A549 (cell line): ENCODE data around the gene ADAMTS20. TPM values are rescaled to one million over a fixed set of nuclear protein-coding genes. Genes with fewer than 3 reads are reported as not detected.

ENCODE experiments used
- ATAC-seq, 2 experiments: fragments of 200-7000 bp in 1 of 2; fragments of >200 bp in 1 of 2; cut with Nextera tagmentation in 1 of 2; cut with Tn5 transposase in 1 of 2; 3 replicates each; pipeline versions ENCODE4 v1.8.0 to v1.9.1; 2018 to 2020; ENCODE audit warnings: mild to moderate bottlenecking in 1 of 2, moderate library complexity in 1 of 2
- CTCF ChIA-PET: fragments of 300-600 bp; sonication (Branson Sonifier 250); formaldehyde crosslinking; extraction: SDS; loops from one replicate; lab custom pipeline; 2021; ENCODE audit warnings: antibody characterized with exemption, inconsistent platforms; lab: Yijun Ruan, JAX
- POLR2A ChIA-PET: fragments of 350-600 bp; formaldehyde crosslinking; extraction: SDS; loops from one replicate; lab custom pipeline; 2021; ENCODE audit warnings: antibody characterized with exemption, inconsistent platforms; lab: Yijun Ruan, JAX
- DNase-seq, 2 experiments: peaks; one replicate each; pipeline versions ENCODE4 v3.0.0 to v3.0.0-alpha.2; 2011 to 2016; ENCODE audit warnings: low read depth in 1 of 2, low spot score in 1 of 2
- FAIRE-seq: peaks from 2 replicates; lab custom pipeline; 2011; peaks lifted over from hg19 to GRCh38; lab: Jason Lieb, UNC
- H3K27ac ChIP-seq, 2 experiments: fragments of >200 bp; sonication (Bioruptor Twin); formaldehyde crosslinking; 3 replicates each; pipeline ENCODE4 v1.5.1; 2016 to 2017
- H3K4me1 ChIP-seq: fragments of >200 bp; sonication (Bioruptor Twin); formaldehyde crosslinking; 3 replicates; pipeline ENCODE4 v1.6.1; 2016
- H3K4me2 ChIP-seq: fragments of >200 bp; sonication (Bioruptor Twin); formaldehyde crosslinking; 3 replicates; pipeline ENCODE4 v1.6.1; 2016
- H3K4me3 ChIP-seq: fragments of >200 bp; sonication (Bioruptor Twin); formaldehyde crosslinking; 3 replicates; pipeline ENCODE4 v1.5.1; 2016
- H3K9me3 ChIP-seq: fragments of >200 bp; sonication (Bioruptor Twin); formaldehyde crosslinking; 3 replicates; pipeline ENCODE4 v1.6.1; 2016
- BHLHE40 ChIP-seq: IDR thresholded peaks from 2 replicates; pipeline ENCODE4 v1.6.1; 2012; ENCODE audit warnings: low read depth, low read length, inconsistent platforms
- CBX8 ChIP-seq: fragments of 200-600 bp; sonication (generic); IDR thresholded peaks from 2 replicates; pipeline ENCODE4 v1.6.1; 2016
- CHD2 ChIP-seq: fragments of 150-350 bp; IDR thresholded peaks from 2 replicates; pipeline ENCODE4 v1.6.1; 2014; ENCODE audit warnings: low read length; ENCODE audit not compliant: partially characterized antibody
- CHD4 ChIP-seq: fragments of 200-600 bp; sonication (generic); IDR thresholded peaks from 2 replicates; pipeline ENCODE4 v1.6.1; 2016; ENCODE audit warnings: antibody characterized with exemption, mild to moderate bottlenecking, borderline replicate concordance
- EHMT2 ChIP-seq: fragments of 200-600 bp; sonication (generic); IDR thresholded peaks from 2 replicates; pipeline ENCODE4 v1.6.1; 2016; ENCODE audit warnings: antibody characterized with exemption, low read depth, mild to moderate bottlenecking, moderate library complexity
- EP300 ChIP-seq, 2 experiments: fragments of >200 bp; sonication (Bioruptor Twin); formaldehyde crosslinking; IDR thresholded peaks; 2 replicates in 1 of 2; 3 replicates in 1 of 2; pipeline ENCODE4 v1.6.1; 2016 to 2017
- ESRRA ChIP-seq: fragments of 150-350 bp; IDR thresholded peaks from 2 replicates; pipeline ENCODE4 v1.6.1; 2014; ENCODE audit warnings: mild to moderate bottlenecking, low read length, borderline replicate concordance
- HOXB13 ChIP-seq: fragments of 250-450 bp; sonication (Bioruptor Pico); IDR thresholded peaks from 2 replicates; pipeline ENCODE4 v1.5.0; 2020; ENCODE audit warnings: low read depth, mild to moderate bottlenecking, moderate library complexity
- JUN ChIP-seq, 2 experiments: fragments of >200 bp; sonication (Bioruptor Twin); formaldehyde crosslinking; IDR thresholded peaks; 2 replicates in 1 of 2; 3 replicates in 1 of 2; pipeline ENCODE4 v1.6.1; 2016 to 2017
- KDM1A ChIP-seq: fragments of 200-600 bp; sonication (generic); IDR thresholded peaks from 2 replicates; pipeline ENCODE4 v1.6.1; 2016; ENCODE audit warnings: low read depth, mild to moderate bottlenecking
- MAFK ChIP-seq: fragments of 450-650 bp; IDR thresholded peaks from 2 replicates; pipeline ENCODE4 v1.6.1; 2014; ENCODE audit not compliant: partially characterized antibody
- PHF8 ChIP-seq: fragments of 200-600 bp; sonication (generic); IDR thresholded peaks from 2 replicates; pipeline ENCODE4 v1.6.1; 2016; ENCODE audit warnings: low read depth, mild to moderate bottlenecking, antibody characterized with exemption, moderate library complexity, borderline replicate concordance
- POLR2A ChIP-seq: IDR thresholded peaks from 2 replicates; pipeline ENCODE4 v1.6.1; 2012; ENCODE audit warnings: mild to moderate bottlenecking, low read length
- POLR2AphosphoS2 ChIP-seq: conservative IDR thresholded peaks from 2 replicates; pipeline ENCODE4 v1.6.1; 2012; ENCODE audit warnings: low read length, improper control_type of control experiment, inconsistent platforms
- RARB ChIP-seq: fragments of 250-450 bp; sonication (Bioruptor Pico); IDR thresholded peaks from 2 replicates; pipeline ENCODE4 v1.8.0; 2021; ENCODE audit warnings: mild to moderate bottlenecking, moderate library complexity
- RNF2 ChIP-seq: fragments of 200-600 bp; sonication (generic); IDR thresholded peaks from 2 replicates; pipeline ENCODE4 v1.6.1; 2016; ENCODE audit warnings: low read depth, mild to moderate bottlenecking, antibody characterized with exemption, moderate library complexity, borderline replicate concordance
- TFCP2L1 ChIP-seq: fragments of 250-450 bp; sonication (Bioruptor Pico); IDR thresholded peaks from 2 replicates; pipeline ENCODE4 v1.5.0; 2021; ENCODE audit warnings: mild to moderate bottlenecking
- ZSCAN20 ChIP-seq: fragments of 250-450 bp; sonication (Bioruptor Pico); IDR thresholded peaks from 2 replicates; pipeline ENCODE4 v1.8.0; 2022; ENCODE audit warnings: mild to moderate bottlenecking, moderate library complexity
- WGBS: methylation state at CpG from one replicate; pipeline ENCODE4 v1.1.6; 2017; ENCODE audit errors: missing lambda C conversion rate; 5-methylcytosine and 5-hydroxymethylcytosine counted together
- polyA plus RNA-seq, 4 experiments: library from polyadenylated mRNA; depleted of rRNA in 3 of 4; stranded (reverse); fragments of >200 nt; fragmentation: RNase III in 1 of 4; extraction: RNeasy Plus Mini Kit Qiagen cat#74134 plus additional on column Dnase treatment in 1 of 4; gene quantifications; 2 replicates in 3 of 4; 3 replicates in 1 of 4; pipeline ENCODE4 v1.2.3, GENCODE V29; 2011 to 2017
- TF ChIP-seq, protein P1 (sequence below): fragments of 250-450 bp; sonication (Bioruptor Pico); IDR thresholded peaks from 2 replicates; pipeline ENCODE4 v1.5.0; 2021; ENCODE audit warnings: mild to moderate bottlenecking, moderate library complexity, borderline replicate concordance
- TF ChIP-seq, protein P2 (sequence below): fragments of 200-600 bp; sonication (generic); IDR thresholded peaks from 2 replicates; pipeline ENCODE4 v1.6.1; 2016; ENCODE audit warnings: antibody characterized with exemption, mild to moderate bottlenecking, moderate library complexity
- TF ChIP-seq, protein P3 (sequence below): IDR thresholded peaks from 2 replicates; pipeline ENCODE4 v1.6.1; 2012
- TF ChIP-seq, protein P4 (sequence below): fragments of >200 bp; sonication (Bioruptor Twin); formaldehyde crosslinking; IDR thresholded peaks from 3 replicates; pipeline ENCODE4 v1.5.1; 2016
- TF ChIP-seq, protein P5 (sequence below): fragments of 450-650 bp; IDR thresholded peaks from 2 replicates; pipeline ENCODE4 v1.6.1; 2014; ENCODE audit warnings: antibody characterized with exemption

ADAMTS20 gene
- polyA plus RNA-seq, 2 of the 4 experiments (the other 2 are of a cell fraction), result not detected

DNA sequence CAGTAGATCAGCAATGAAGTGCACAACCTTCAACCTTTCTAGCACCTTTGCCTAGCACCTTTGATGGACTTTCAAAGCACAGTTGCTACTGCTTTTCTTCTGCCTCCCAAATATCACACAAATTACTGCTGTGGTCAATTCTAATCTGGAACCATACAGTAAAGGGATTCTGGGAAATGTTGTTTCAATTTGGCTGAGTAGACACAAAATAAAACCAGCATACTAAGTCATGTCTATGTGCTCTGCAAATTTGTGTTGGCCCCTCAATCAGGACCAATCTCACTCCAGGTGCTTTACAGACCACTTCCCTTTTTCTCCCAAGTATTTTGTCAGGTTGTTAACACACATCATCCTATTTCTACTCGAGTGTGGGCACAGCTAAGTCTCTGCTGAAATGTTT, 38.3 kb upstream of the ADAMTS20 start:
- Histone ChIP-seq H3K9me3 (no peaks in the 10 kb centered on the region), H3K27ac (no peak overlapping the region), H3K4me3 (no peak overlapping the region), H3K4me2 (no peak overlapping the region), H3K4me1 (no peaks in the 10 kb centered on the region)
- FAIRE-seq (no peak), DNase-seq (no peak), ATAC-seq (no peak)
- TF ChIP-seq TFCP2L1 (CRISPR knock-in tag) (no peak), POLR2AphosphoS2 (no peak), POLR2A (no peak), KDM1A (no peak), BHLHE40 (no peak), MAFK (peak; percentile 57), PHF8 (no peak)
- POLR2A ChIA-PET, result no interaction called here
- 0% methylated on average over 1 of the region's 1 CpG for WGBS
- CTCF ChIA-PET, result interaction anchor here (0.8 kb wide), 1 partner anchor 84 kb away, joined by 3 read pairs; no protein-coding TSS in a partner anchor

DNA sequence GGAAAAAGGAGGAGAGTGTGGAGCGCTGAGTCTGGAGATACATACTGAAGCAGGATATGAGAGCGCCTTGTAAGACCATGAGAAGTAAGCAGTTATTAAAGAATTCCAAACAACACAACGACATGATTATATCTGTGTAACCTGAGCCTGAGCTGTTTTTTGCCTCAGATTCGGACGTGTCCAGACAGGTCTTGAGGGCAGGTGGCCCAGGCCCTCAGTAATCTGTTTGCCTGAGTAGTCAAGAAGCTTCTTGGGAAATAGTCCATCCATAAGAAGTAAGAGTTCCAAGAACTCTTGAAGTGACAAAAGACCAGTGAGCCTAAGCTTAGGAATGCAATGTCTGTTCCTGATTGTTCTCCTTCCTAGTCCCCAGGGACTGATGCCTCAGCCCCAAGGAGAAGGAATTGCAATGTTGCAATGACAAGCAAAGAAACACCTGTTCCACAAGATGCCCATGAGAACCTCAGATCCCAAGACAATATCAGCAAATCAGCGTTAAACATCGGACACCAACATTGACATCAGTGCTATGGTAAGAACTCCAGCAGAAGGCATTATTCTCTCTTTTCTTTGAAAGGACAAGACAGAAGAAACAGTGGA, 34.7 kb upstream of the ADAMTS20 start:
- TF ChIP-seq CHD2 (no peak), CHD4 (no peak), BHLHE40 (no peak), EHMT2 (no peak), RNF2 (no peak), PHF8 (no peak), CBX8 (no peak), KDM1A (no peak)
- TF ChIP-seq, protein P1, sequence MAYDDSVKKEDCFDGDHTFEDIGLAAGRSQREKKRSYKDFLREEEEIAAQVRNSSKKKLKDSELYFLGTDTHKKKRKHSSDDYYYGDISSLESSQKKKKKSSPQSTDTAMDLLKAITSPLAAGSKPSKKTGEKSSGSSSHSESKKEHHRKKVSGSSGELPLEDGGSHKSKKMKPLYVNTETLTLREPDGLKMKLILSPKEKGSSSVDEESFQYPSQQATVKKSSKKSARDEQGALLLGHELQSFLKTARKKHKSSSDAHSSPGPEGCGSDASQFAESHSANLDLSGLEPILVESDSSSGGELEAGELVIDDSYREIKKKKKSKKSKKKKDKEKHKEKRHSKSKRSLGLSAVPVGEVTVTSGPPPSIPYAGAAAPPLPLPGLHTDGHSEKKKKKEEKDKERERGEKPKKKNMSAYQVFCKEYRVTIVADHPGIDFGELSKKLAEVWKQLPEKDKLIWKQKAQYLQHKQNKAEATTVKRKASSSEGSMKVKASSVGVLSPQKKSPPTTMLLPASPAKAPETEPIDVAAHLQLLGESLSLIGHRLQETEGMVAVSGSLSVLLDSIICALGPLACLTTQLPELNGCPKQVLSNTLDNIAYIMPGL (CRISPR knock-in tag), result no peak
- TF ChIP-seq, protein P2, sequence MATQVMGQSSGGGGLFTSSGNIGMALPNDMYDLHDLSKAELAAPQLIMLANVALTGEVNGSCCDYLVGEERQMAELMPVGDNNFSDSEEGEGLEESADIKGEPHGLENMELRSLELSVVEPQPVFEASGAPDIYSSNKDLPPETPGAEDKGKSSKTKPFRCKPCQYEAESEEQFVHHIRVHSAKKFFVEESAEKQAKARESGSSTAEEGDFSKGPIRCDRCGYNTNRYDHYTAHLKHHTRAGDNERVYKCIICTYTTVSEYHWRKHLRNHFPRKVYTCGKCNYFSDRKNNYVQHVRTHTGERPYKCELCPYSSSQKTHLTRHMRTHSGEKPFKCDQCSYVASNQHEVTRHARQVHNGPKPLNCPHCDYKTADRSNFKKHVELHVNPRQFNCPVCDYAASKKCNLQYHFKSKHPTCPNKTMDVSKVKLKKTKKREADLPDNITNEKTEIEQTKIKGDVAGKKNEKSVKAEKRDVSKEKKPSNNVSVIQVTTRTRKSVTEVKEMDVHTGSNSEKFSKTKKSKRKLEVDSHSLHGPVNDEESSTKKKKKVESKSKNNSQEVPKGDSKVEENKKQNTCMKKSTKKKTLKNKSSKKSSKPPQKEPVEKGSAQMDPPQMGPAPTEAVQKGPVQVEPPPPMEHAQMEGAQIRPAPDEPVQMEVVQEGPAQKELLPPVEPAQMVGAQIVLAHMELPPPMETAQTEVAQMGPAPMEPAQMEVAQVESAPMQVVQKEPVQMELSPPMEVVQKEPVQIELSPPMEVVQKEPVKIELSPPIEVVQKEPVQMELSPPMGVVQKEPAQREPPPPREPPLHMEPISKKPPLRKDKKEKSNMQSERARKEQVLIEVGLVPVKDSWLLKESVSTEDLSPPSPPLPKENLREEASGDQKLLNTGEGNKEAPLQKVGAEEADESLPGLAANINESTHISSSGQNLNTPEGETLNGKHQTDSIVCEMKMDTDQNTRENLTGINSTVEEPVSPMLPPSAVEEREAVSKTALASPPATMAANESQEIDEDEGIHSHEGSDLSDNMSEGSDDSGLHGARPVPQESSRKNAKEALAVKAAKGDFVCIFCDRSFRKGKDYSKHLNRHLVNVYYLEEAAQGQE, result no peak
- DNase-seq (no peak), ATAC-seq (no peak), FAIRE-seq (no peak)
- no peak overlapping the region for H3K27ac ChIP-seq
- H3K4me3 ChIP-seq, result no peak overlapping the region
- POLR2A ChIA-PET, result no interaction called here
- H3K9me3 ChIP-seq, result no peaks in the 10 kb centered on the region
- WGBS, result 36% methylated on average over 7 of the region's 7 CpGs
- no peaks in the 10 kb centered on the region for H3K4me1 ChIP-seq
- CTCF ChIA-PET, result interaction anchor here (0.6 kb wide), 1 partner anchor 295 kb away, joined by 3 read pairs; no protein-coding TSS in a partner anchor
- H3K4me2 ChIP-seq, result no peak overlapping the region

DNA sequence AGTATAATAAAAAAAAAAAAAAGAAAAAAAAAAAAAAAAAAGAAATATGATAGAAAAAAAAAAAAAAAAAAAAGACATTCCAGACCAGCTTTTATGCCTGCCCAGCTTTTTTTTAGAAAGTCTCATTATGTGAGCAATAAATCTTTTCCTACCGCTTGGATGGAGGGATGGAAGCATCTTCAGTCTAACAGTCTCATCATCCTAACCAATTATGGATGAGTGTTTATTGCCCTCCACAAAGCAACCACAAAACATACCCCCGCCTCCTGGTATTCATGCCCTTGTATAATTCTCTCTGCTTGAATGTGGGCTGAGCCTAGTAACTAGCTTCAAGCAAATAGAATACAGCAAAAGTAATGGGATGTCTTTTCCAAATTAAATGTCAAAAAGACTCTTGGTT, 33.7 kb upstream of the ADAMTS20 start:
- Histone ChIP-seq H3K4me2 (no peak overlapping the region), H3K27ac (no peak overlapping the region), H3K4me3 (no peak overlapping the region), H3K4me1 (no peaks in the 10 kb centered on the region)
- DNase-seq (no peak), ATAC-seq (no peak)
- POLR2A ChIA-PET, result no interaction called here
- TF ChIP-seq RNF2, result no peak
- TF ChIP-seq RARB (CRISPR knock-in tag), result no peak
- TF ChIP-seq, protein P3, sequence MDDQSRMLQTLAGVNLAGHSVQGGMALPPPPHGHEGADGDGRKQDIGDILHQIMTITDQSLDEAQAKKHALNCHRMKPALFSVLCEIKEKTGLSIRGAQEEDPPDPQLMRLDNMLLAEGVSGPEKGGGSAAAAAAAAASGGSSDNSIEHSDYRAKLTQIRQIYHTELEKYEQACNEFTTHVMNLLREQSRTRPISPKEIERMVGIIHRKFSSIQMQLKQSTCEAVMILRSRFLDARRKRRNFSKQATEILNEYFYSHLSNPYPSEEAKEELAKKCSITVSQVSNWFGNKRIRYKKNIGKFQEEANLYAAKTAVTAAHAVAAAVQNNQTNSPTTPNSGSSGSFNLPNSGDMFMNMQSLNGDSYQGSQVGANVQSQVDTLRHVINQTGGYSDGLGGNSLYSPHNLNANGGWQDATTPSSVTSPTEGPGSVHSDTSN, result no peak
- TF ChIP-seq ESRRA, result no peak
- TF ChIP-seq, protein P4, sequence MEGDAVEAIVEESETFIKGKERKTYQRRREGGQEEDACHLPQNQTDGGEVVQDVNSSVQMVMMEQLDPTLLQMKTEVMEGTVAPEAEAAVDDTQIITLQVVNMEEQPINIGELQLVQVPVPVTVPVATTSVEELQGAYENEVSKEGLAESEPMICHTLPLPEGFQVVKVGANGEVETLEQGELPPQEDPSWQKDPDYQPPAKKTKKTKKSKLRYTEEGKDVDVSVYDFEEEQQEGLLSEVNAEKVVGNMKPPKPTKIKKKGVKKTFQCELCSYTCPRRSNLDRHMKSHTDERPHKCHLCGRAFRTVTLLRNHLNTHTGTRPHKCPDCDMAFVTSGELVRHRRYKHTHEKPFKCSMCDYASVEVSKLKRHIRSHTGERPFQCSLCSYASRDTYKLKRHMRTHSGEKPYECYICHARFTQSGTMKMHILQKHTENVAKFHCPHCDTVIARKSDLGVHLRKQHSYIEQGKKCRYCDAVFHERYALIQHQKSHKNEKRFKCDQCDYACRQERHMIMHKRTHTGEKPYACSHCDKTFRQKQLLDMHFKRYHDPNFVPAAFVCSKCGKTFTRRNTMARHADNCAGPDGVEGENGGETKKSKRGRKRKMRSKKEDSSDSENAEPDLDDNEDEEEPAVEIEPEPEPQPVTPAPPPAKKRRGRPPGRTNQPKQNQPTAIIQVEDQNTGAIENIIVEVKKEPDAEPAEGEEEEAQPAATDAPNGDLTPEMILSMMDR, result no peak
- TF ChIP-seq EP300 (IDR thresholded peaks at IDR 0.05), result no peak
- no peak for TF ChIP-seq ZSCAN20
- TF ChIP-seq PHF8, result no peak
- no peak for TF ChIP-seq HOXB13
- no peak for TF ChIP-seq JUN (IDR thresholded peaks at IDR 0.05)
- TF ChIP-seq, protein P5, sequence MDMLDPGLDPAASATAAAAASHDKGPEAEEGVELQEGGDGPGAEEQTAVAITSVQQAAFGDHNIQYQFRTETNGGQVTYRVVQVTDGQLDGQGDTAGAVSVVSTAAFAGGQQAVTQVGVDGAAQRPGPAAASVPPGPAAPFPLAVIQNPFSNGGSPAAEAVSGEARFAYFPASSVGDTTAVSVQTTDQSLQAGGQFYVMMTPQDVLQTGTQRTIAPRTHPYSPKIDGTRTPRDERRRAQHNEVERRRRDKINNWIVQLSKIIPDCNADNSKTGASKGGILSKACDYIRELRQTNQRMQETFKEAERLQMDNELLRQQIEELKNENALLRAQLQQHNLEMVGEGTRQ, result no peak
- TF ChIP-seq, all 56 proteins: peak for 0
- FAIRE-seq, result no peak
- CTCF ChIA-PET, result no interaction called here
- H3K9me3 ChIP-seq, result no peaks in the 10 kb centered on the region
- 17% methylated on average over 2 of the region's 2 CpGs for WGBS
